ENCODE results near the gene TPMT.
A peak's percentile ranks its signal among the peaks of the same experiment; 100 is the strongest.
"Not testable (repeated sequence)": the region's sequence is repeated elsewhere in the genome, so short reads cannot be mapped to it uniquely, and the experiment has no call there.

TPMT gene

DNA sequence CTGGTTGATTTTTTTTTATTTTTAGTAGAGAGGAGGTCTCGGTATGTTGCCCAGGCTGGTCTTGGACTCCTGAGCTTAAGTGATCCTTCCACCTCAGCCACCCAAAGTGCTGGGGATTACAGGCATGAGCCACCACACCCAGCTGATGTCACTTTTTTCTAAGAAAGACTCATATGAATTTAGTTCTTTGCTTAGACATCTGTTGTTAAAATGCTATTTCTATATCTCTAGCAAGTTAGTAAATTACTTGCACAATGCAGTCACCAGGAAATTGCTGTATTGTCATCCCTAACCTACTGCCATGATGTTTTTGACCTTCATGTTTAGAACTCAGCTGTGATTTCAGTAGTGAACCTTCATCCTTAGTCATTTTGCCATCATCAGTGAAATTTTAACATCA is 6.0 kb upstream of the TPMT start:
- TF ChIP-seq Cebpa-rat (IDR thresholded peaks at IDR 0.05), result no peak
- H4K20me1 ChIP-seq, result no peaks in the 10 kb centered on the region
- H3K4me3 ChIP-seq, result no peak overlapping the region
- peaks cover 8% of the 10 kb centered on the region for H3K4me1 ChIP-seq
- H3K9ac ChIP-seq, result no peak overlapping the region
- H3K9me3 ChIP-seq, result no peaks in the 10 kb centered on the region
- H3K27ac ChIP-seq, result no peak overlapping the region
- no peaks in the 10 kb centered on the region for H3K27me3 ChIP-seq
- H3K36me3 ChIP-seq, result peaks cover 65% of the 10 kb centered on the region
- H3K4me2 ChIP-seq, result no peak overlapping the region

DNA sequence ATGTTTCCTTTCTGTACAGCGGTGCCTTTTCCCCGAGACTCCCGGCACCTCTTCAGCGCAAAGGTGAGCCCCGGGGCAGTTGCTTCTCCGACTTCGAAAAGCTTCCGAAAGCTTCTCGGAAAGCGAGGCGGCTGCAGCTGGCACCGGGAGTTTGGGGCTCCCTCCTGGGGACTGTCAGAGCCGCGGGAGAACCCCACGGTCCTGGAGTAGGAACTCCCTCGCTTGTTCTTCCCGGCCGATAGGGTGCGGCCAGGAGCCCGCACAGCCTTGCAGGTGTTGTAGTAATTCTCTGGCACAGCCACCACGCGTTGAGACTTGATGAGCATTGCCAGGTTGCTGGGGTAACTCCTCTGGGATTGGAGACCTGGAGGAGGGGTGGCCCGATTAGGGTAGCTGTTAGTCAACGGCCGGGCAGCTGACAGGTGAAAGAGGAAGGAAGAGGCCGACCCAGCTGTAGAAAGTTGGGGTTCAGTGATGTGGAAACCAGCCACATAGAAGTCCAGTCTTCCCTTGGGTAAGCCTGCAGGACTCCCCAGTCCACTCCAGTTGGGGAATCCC is 1.1 kb upstream of the TPMT start:
- Histone ChIP-seq H3K36me3 (peaks cover 22% of the 10 kb centered on the region), H3K9me3 (no peaks in the 10 kb centered on the region), H3K27ac (peak overlapping the region; percentile 94), H3K9ac (peak overlapping the region; percentile 93), H3K4me1 (peaks cover 19% of the 10 kb centered on the region), H4K20me1 (no peaks in the 10 kb centered on the region), H3K4me3 (peak overlapping the region; percentile 100), H3K4me2 (peak overlapping the region; percentile 93), H3K27me3 (no peaks in the 10 kb centered on the region)
- TF ChIP-seq Cebpa-rat (IDR thresholded peaks at IDR 0.05), result no peak

DNA sequence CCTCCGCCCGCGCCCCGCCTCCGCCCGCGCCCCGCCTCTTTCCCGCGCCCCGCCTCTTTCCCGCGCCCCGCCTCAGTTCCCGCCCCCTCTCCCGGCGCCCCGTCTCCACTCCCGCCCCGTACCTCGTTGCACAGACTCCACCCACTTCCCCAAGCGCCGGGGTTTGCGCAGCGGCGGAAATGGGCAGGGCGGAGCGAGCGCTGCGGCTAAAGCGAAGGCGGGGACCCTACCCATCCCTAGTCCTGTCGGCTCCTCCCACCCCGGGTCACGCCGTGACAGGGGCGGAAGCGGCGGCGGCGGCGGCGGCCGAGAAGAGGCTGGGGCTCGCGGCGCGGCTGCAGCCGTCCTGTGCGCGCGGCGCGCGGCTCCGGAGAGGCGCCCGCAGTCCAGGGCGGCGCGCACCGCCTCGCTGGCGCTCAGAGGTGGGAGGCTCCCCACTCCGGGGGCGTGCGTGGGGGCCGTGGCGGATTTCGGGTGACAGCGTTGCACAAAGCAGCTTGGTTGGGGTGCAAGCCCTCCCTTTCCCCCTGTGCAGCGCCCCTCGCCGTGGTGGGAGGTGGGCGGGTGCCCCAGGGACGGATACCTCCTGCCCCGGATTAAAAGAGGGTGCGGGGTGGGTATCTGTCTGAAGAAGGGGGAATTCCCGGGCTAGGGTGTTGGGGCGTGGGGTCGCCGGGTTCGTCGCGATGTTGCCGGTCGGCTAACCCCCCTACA is 430 bp upstream of the TPMT start, which contains the start of gene KDM1B:
Gene KDM1B, plus strand, starts transcription at position 273 of the 714 bp plus-strand sequence. CDS start 4,474 bp downstream, outside the sequence.
- H3K9me3 ChIP-seq, result no peaks in the 10 kb centered on the region
- H3K4me2 ChIP-seq, result peak within 1 kb of the TSS; percentile 93
- peaks cover 19% of the 10 kb centered on the region for H3K4me1 ChIP-seq
- no peaks in the 10 kb centered on the region for H4K20me1 ChIP-seq
- peaks cover 15% of the 10 kb centered on the region for H3K36me3 ChIP-seq
- H3K27me3 ChIP-seq, result no peaks in the 10 kb centered on the region
- peak within 1 kb of the TSS; percentile 94 for H3K27ac ChIP-seq
- no peak for TF ChIP-seq Cebpa-rat (IDR thresholded peaks at IDR 0.05)
- H3K9ac ChIP-seq, result peak within 1 kb of the TSS; percentile 93
- peak within 1 kb of the TSS; percentile 100 for H3K4me3 ChIP-seq

DNA sequence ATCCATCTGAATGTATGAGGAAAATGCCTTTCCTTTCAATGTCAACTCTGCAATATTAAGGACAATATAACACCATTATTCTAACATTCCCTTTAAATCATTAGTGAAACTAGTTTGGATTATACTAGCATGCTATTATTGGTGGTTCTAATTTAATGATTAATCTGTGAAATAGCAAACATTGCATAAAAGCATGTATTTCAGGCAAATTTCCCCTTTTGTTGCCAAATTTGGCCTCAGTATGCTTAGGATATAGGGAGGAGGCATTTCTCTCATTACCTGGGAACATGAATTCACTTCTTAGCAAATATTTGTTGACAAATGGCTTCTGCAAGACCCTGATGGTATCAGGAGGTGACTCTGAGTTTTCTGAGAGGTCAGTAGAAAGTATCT is 1.6 kb downstream of the TPMT start:
- Histone ChIP-seq H3K4me2 (no peak overlapping the region), H4K20me1 (no peaks in the 10 kb centered on the region), H3K36me3 (0 out of 2 replicates have a peak, but pooled peaks cover under 1% of the 10 kb centered on the region), H3K27ac (no peak overlapping the region), H3K4me3 (no peak overlapping the region), H3K4me1 (peaks cover 19% of the 10 kb centered on the region), H3K9me3 (no peaks in the 10 kb centered on the region), H3K9ac (no peak overlapping the region), H3K27me3 (no peaks in the 10 kb centered on the region)
- no peak for TF ChIP-seq Cebpa-rat (IDR thresholded peaks at IDR 0.05)

DNA sequence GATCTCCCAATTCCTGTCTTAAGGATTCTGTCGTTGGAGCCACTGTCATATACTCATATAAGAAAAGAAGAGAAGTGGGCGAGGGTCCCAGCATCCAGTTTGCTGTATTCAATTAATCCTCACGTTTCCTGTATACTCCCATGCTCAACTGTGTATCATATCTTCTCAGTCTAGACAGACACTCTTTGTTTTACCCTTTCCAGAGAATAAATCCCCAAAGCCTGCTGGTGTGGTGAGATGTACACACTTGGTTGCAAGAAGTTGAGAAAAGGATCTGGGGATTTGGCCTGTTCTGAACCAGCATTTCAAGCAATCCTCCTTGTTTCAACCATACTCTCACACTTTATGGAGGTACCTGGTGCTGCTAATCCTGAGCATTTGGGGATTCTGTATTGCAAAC is 3.1 kb downstream of the TPMT start:
- Histone ChIP-seq H3K4me2 (no peak overlapping the region), H3K4me1 (peaks cover 19% of the 10 kb centered on the region), H3K27ac (no peak overlapping the region), H3K36me3 (0 out of 2 replicates have a peak, but pooled peaks cover 4% of the 10 kb centered on the region), H3K9me3 (no peaks in the 10 kb centered on the region), H4K20me1 (no peaks in the 10 kb centered on the region), H3K4me3 (no peak overlapping the region), H3K27me3 (no peaks in the 10 kb centered on the region), H3K9ac (no peak overlapping the region)
- no peak for TF ChIP-seq Cebpa-rat (IDR thresholded peaks at IDR 0.05)

DNA sequence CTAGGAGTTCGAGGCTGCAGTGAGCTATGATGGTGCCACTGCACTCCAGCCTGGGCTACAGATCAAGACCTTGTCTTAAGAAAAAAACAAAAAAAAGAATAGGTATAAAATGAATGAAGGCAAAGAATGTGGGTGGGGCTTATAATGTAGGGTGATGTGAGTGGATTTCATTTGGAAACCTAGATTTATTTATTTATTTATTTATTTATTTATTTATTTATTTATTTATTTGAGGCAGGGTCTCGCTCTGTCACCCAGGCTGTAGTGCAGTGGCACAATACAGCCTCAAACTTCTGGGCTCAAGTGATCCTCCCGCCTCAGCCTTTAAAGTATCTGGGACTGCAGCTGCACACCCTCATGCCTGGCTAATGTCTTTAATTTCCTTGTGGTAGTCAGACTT is 3.5 kb downstream of the TPMT start:
- not testable (repeated sequence) for H3K36me3 ChIP-seq, H3K4me2 ChIP-seq, H3K9ac ChIP-seq, H4K20me1 ChIP-seq, H3K27me3 ChIP-seq, H3K27ac ChIP-seq, H3K9me3 ChIP-seq, H3K4me3 ChIP-seq
- H3K4me1 ChIP-seq, result peaks cover 16% of the 10 kb centered on the region

DNA sequence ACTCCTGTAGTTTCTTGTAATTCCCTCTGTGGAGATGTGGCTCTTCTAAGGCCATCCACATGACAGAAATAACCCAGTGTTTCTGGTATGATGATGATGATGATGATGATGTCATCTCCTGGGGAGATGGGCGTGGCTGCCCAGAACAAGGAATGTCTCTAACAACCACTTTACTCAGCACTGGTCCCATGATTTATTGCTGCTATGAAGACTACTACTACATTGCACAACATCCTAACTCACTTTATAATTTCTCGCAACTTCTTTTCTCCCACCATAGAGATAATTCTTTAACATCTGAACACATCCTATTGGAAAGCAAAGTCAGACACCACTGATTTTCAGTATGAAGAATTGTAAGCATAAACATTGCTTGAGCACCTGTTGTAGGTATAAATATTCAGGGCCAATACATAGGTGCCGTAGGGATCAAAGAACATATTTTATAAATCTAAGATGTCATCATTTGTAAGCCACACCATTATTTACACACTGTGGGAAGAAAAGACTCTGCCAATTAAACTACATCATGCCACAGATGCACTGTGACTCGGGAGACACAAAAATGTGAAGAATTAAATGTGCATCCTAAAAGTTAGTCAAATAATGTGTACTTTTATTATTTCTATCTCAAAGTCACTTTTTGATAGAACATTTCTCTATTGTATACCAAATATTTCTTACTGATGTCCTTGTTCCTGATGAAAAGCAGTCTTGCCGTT is 6.4 kb downstream of the TPMT start:
- Histone ChIP-seq H3K36me3 (0 out of 2 replicates have a peak, but pooled peaks cover 4% of the 10 kb centered on the region), H3K4me1 (no peaks in the 10 kb centered on the region), H3K9me3 (no peaks in the 10 kb centered on the region), H3K27ac (no peak overlapping the region), H3K9ac (no peak overlapping the region), H3K27me3 (no peaks in the 10 kb centered on the region), H3K4me2 (no peak overlapping the region), H3K4me3 (no peak overlapping the region), H4K20me1 (no peaks in the 10 kb centered on the region)
- TF ChIP-seq Cebpa-rat (IDR thresholded peaks at IDR 0.05), result no peak

DNA sequence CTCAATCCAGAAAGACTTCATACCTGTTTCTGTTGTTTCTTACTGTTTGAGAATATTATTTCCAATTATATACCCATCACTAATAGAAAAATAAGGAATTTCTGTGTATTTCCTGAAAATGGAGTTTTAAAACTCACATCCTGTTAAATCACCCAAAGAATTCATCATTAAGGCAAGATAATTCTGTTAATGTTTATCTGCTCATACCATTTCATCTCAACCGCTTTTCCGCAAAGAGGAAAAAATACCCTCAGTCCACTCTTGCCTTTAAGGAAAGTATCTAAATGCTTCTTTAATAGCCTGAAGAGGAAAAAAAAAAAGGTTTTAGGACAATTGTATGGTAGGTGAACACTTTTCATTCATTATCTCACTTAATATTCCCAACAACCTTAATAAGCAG is 7.3 kb downstream of the TPMT start:
- H3K9me3 ChIP-seq, result no peaks in the 10 kb centered on the region
- H3K9ac ChIP-seq, result no peak overlapping the region
- no peak for TF ChIP-seq Cebpa-rat (IDR thresholded peaks at IDR 0.05)
- H3K27me3 ChIP-seq, result no peaks in the 10 kb centered on the region
- no peak overlapping the region for H3K4me2 ChIP-seq
- H3K27ac ChIP-seq, result no peak overlapping the region
- no peak overlapping the region for H3K4me3 ChIP-seq
- H3K4me1 ChIP-seq, result no peaks in the 10 kb centered on the region
- no peaks in the 10 kb centered on the region for H4K20me1 ChIP-seq
- 0 out of 2 replicates have a peak, but pooled peaks cover 4% of the 10 kb centered on the region for H3K36me3 ChIP-seq

DNA sequence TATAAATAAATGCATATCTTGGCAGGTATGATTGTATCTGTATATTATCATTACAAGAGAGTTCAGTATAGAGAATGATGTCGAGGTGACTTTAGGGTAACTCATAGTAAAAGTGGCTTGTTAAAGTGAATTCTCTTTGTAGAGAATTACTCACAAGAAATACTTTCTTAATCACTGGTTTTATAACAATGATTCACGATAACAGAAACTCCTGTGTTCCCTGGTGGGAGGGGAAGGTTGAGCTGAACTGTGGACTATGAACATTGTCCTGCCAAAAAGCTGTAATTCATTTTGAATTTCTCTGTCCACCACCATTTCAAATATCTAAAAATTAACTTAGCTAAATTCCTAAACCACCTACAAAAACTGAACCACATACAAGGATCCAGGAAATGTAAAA is 7.7 kb downstream of the TPMT start:
- no peaks in the 10 kb centered on the region for H4K20me1 ChIP-seq
- H3K27me3 ChIP-seq, result no peaks in the 10 kb centered on the region
- no peak overlapping the region for H3K9ac ChIP-seq
- H3K4me2 ChIP-seq, result no peak overlapping the region
- no peak overlapping the region for H3K4me3 ChIP-seq
- TF ChIP-seq Cebpa-rat (IDR thresholded peaks at IDR 0.05), result no peak
- H3K27ac ChIP-seq, result no peak overlapping the region
- no peaks in the 10 kb centered on the region for H3K4me1 ChIP-seq
- 0 out of 2 replicates have a peak, but pooled peaks cover 4% of the 10 kb centered on the region for H3K36me3 ChIP-seq
- H3K9me3 ChIP-seq, result no peaks in the 10 kb centered on the region

DNA sequence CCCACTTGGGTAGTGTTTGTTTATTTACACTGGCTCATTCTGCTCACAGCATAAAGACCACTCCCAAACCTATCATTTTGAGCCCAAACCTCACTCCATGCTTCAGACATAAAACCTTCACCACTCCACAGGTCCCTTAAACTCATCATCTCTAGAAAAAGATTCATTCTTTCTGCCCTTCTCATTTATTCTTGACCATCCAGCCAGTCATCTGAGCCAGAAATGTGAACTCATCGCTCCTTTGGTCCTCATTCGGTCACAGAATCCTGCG is 12.4 kb downstream of the TPMT start:
- Histone ChIP-seq H4K20me1 (no peaks in the 10 kb centered on the region), H3K9me3 (no peaks in the 10 kb centered on the region), H3K27ac (no peak overlapping the region), H3K9ac (no peak overlapping the region), H3K27me3 (no peaks in the 10 kb centered on the region), H3K4me3 (no peak overlapping the region), H3K4me1 (no peaks in the 10 kb centered on the region), H3K4me2 (no peak overlapping the region), H3K36me3 (peaks cover 24% of the 10 kb centered on the region)
- TF ChIP-seq Cebpa-rat (IDR thresholded peaks at IDR 0.05), result no peak

Data from BLaER1 (cell line).